GM18909 (cell line): ENCODE results near the gene RAB10.
A peak's percentile ranks its signal among the peaks of the same experiment; 100 is the strongest.

Experiments used
- ATAC-seq: cut with Tn5 transposase; IDR thresholded peaks from one replicate; pipeline ENCODE4 v1.9.1; 2021; ENCODE audit warnings: mild to moderate bottlenecking; ENCODE audit not compliant: unreplicated experiment, poor library complexity

RAB10 gene

DNA sequence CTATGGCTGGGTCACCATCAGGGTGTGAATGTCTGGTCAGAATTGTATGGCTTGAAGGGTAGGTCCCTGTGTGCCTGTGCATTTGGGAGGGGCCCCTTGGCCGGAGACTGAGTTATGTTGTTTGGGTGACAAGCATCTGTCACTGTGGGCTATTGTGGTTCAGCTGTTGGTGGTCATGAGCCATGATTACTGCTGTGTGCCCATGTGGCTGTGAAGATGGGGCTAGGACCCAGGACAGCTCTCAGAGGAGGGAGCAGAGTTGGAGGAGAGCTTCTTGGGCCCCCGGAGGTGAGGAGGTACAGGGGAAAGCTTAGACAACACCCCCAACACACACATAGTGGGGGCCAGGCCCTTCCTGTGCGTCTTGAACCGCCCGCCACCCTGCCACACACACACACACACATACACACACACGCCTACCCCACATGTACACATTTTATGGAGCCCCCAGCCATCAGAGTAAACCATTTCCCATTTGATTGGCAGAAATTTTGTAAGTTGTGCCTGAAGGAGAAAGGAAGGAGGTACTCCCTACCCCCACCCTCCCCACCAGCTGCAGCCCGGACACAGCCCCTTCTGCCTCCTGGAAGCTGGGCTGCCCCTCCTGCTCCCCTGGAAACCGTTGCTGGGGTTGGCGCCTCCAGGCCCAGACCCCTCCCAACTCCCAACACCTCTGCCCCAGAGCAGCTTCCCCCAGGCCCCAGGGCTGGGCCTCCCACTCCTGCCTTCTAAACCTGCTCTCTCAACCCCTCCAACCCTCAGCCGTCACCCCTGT lies 141.0 kb downstream of the RAB10 start:
- no peak for ATAC-seq

DNA sequence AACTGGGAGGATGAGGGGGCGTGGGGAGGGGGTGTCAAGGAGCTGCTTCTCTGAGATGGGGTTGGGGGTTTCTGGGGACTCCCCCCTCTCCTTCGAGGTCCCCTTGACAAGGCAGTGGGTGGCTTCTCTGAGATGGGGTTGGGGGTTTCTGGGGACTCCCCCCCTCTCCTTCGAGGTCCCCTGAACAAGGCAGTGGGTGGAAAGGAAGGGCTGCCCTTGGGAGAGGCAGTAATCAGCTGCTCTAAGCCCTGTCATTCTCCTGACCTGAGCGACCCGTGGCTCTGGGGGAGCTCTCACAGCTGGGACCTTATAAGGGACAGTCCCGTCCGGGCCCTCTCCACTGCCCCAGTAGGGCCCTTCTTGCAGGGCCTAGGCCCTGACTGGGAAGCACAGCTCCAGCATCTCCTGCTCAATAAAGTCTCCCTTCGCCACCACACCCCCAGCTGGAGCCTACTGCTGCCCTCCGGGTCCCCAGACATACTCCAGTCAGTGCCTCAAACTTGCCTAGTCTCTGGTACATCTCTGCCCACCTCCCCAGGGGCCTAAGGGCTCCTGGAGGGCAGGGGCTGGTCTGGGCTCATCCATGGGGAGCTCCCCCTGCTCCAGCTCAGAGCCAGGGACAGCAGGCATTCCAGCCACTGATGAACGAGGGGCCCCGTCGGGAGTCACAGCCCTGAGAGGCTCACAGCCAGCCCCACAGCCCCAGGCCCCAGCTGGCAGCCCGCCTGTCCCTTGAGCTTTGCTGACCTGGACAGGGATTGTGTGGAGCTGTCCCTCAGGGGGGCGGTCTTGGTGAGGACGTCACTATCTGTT lies 141.8 kb downstream of the RAB10 start:
- no peak for ATAC-seq

GRCh38 chr2:26176279-26176615 lies 142.4 kb downstream of the RAB10 start:
- ATAC-seq: no peak

GRCh38 chr2:26177122-26177521 lies 143.2 kb downstream of the RAB10 start:
- ATAC-seq: no peak

DNA sequence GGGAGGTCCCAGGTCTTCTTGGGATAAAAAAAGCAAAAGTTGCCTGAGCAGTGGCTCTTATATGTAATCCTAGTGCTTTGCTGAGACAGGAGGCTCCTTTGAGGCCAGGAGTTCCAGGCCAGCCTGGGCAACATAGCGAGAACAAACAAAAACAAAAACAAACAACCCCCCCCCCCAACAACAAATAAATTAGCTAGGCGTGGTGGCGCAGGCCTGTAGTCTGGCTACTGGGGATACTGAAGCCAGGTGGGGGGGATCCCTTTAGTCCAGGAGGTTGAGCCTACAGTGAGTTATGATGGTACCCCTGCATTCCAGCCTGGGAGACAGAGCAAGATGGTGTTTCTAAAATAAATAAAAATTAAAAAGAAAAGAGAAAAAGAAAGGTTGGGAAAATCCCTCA lies 144.4 kb downstream of the RAB10 start:
- ATAC-seq: no peak

GRCh38 chr2:26178746-26179436 lies 145.0 kb downstream of the RAB10 start:
- ATAC-seq: no peak

- no peak for ATAC-seq
Observed at GRCh38 chr2:26179446-26179913, 145.6 kb downstream of the RAB10 start.

- no peak for ATAC-seq
Observed at GRCh38 chr2:26182441-26182840, 148.6 kb downstream of the RAB10 start.

DNA sequence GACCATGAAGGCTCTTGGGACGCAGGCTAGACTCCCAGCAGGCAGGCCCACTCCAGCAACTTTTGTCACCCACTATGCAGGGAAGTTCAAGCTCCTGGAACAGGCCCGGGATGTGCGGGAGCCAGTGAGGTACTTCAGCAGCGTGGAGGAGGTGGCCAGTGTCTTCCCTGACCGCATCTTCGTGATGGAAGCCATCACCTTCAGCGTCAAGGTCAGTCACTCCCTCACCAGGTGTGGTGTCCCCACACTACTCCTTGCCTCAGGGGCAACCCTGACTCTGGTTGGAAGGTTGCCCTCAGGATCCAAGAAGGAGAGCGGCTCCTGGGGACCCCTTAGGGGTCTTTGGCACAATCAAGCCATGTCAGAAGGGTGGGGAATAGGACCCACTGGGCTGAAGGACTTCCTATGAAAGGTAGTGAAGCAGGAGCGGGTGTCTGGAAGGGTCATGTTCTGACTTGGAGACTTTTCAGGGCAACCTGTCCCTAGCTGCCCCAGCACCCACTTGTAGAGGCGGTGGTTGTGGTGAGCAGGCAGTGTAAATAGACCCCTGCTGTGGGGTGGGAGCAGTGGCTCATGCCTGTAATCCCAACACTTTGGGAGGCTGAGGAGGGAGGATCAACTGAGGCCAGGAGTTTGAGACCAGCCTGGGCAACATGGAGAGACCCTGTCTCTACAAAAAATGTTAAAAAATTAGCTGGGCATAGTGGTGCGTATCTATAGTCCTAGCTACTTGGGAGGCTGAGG lies 149.2 kb downstream of the RAB10 start:
- ATAC-seq: no peak

GRCh38 chr2:26184121-26184520 lies 150.2 kb downstream of the RAB10 start:
- no peak for ATAC-seq

GRCh38 chr2:26184555-26185303 lies 150.8 kb downstream of the RAB10 start:
- ATAC-seq: peak; percentile 72

DNA sequence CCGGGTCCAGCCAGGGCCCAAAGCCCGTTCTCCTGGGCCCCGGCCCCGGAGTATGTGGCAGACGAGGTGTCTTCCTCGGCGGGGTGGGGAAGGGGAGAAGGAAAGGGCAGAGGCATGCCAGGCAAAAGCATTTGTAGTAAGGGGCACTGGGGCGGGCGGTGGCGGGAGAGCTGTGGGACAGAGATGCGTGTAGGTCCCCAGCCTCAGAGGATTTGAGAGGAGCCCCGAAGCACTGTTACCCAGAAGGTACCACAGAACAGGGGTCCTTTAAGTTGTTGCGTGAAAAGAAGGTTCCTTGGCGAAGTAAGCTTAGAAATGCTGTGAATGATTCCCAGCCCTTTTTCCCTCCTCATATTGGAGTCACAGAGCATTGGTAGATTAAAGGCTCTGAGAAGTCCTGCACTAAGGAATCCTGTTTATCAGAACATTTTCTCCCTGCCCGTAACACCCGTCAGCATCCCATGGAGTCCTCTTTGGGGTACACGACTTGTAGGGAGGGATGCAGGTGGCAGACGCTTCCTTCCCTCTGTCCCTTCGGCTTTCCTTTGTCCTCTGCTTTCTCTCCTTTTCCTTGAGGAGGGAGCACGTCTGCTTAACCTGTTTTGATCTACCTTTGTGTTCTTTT lies 151.5 kb downstream of the RAB10 start:
- ATAC-seq: no peak

GRCh38 chr2:26185954-26186770 lies 152.3 kb downstream of the RAB10 start:
- no peak for ATAC-seq
